GM23338 (cell line): ENCODE data around the gene ATL2. TPM values are rescaled to one million over a fixed set of nuclear protein-coding genes. Genes with fewer than 3 reads are reported as not detected.

Experiments
- ATAC-seq: fragments of 200-7000 bp; cut with Tn5 transposase; 3 replicates; pipeline ENCODE4 v1.9.1; 2020
- DNase-seq: peaks from one replicate; pipeline ENCODE4 v3.0.0-alpha.2; 2015; ENCODE audit warnings: low spot score
- H2AFZ ChIP-seq: fragments of 200-600 bp; sonication (generic); 2 replicates; pipeline ENCODE4 v1.8.0; 2016; ENCODE audit warnings: antibody characterized with exemption, mild to moderate bottlenecking, moderate library complexity
- H3F3A ChIP-seq: fragments of 200-600 bp; sonication (generic); replicated peaks from 2 replicates; pipeline ENCODE4 v1.8.0; 2017; ENCODE audit warnings: antibody characterized with exemption, mixed run types, low read depth
- H3K27ac ChIP-seq: fragments of 200-600 bp; sonication (generic); 2 replicates; pipeline ENCODE4 v1.6.1; 2016; ENCODE audit warnings: low read depth
- H3K27me3 ChIP-seq: fragments of 200-600 bp; sonication (generic); 2 replicates; pipeline ENCODE4 v1.8.0; 2016; ENCODE audit warnings: mild to moderate bottlenecking, mixed run types, moderate library complexity; ENCODE audit not compliant: insufficient read depth
- H3K36me3 ChIP-seq: fragments of 200-600 bp; sonication (generic); 2 replicates; pipeline ENCODE4 v1.8.0; 2016; ENCODE audit warnings: mild to moderate bottlenecking; ENCODE audit not compliant: insufficient read depth
- H3K4me1 ChIP-seq: fragments of 200-600 bp; sonication (generic); 2 replicates; pipeline ENCODE4 v1.8.0; 2016; ENCODE audit warnings: mild to moderate bottlenecking, moderate library complexity; ENCODE audit not compliant: insufficient read depth
- H3K4me2 ChIP-seq: fragments of 200-600 bp; sonication (generic); 2 replicates; pipeline ENCODE4 v1.7.1; 2017; ENCODE audit warnings: mixed run types
- H3K4me3 ChIP-seq: fragments of 200-600 bp; sonication (generic); 2 replicates; pipeline ENCODE4 v1.6.1; 2016; ENCODE audit warnings: mixed run types
- H3K79me2 ChIP-seq: fragments of 200-600 bp; sonication (generic); replicated peaks from 2 replicates; pipeline ENCODE4 v1.8.0; 2017; ENCODE audit warnings: mild to moderate bottlenecking; ENCODE audit not compliant: insufficient read depth
- H3K9me2 ChIP-seq: fragments of 200-600 bp; sonication (generic); 2 replicates; pipeline ENCODE4 v1.8.0; 2017; ENCODE audit not compliant: insufficient read depth
- H4K20me1 ChIP-seq: fragments of 200-600 bp; sonication (generic); replicated peaks from 2 replicates; pipeline ENCODE4 v1.8.0; 2017; ENCODE audit warnings: mild to moderate bottlenecking; ENCODE audit not compliant: insufficient read depth
- H3K27ac Mint-ChIP-seq: 2 replicates; pipeline ENCODE4 v1.8.0; 2020; ENCODE audit warnings: inconsistent platforms, mild to moderate bottlenecking, moderate library complexity, mixed read lengths
- H3K27me3 Mint-ChIP-seq: 3 replicates; pipeline ENCODE4 v1.8.0; 2022; ENCODE audit warnings: low read depth, mild to moderate bottlenecking, moderate library complexity, mixed read lengths, inconsistent platforms; ENCODE audit not compliant: insufficient read depth, poor library complexity
- H3K36me3 Mint-ChIP-seq: 3 replicates; pipeline ENCODE4 v1.8.0; 2021; ENCODE audit warnings: low read depth, mild to moderate bottlenecking, inconsistent platforms, moderate library complexity, mixed read lengths
- H3K4me1 Mint-ChIP-seq: 3 replicates; pipeline ENCODE4 v1.8.0; 2020; ENCODE audit warnings: mild to moderate bottlenecking, inconsistent platforms, mixed read lengths
- H3K4me3 Mint-ChIP-seq: 3 replicates; pipeline ENCODE4 v1.8.0; 2021; ENCODE audit warnings: moderate library complexity, mild to moderate bottlenecking, inconsistent platforms, mixed read lengths
- H3K9me3 Mint-ChIP-seq: 3 replicates; pipeline ENCODE4 v1.8.0; 2020; ENCODE audit warnings: moderate library complexity, mild to moderate bottlenecking, inconsistent platforms, mixed read lengths
- CREB1 ChIP-seq: fragments of 250-450 bp; sonication (Bioruptor Pico); IDR thresholded peaks from 2 replicates; pipeline ENCODE4 v1.5.0; 2020; ENCODE audit warnings: low read depth, mild to moderate bottlenecking, moderate library complexity
- CTCF ChIP-seq, 2 experiments: fragments of 200-600 bp in 1 of 2; sonication (generic) in 1 of 2; conservative IDR thresholded peaks; 2 replicates each; pipeline versions ENCODE4 v1.5.1 to v1.6.1; 2016 to 2017; ENCODE audit warnings: antibody characterized with exemption in 2 of 2, low read depth in 2 of 2, mild to moderate bottlenecking in 2 of 2, moderate library complexity in 1 of 2
- ETS1 ChIP-seq: IDR thresholded peaks from 2 replicates; pipeline ENCODE4 v1.6.1; 2016; ENCODE audit warnings: antibody characterized with exemption
- EZH2 ChIP-seq: fragments of 200-600 bp; sonication (generic); IDR thresholded peaks from one replicate; pipeline ENCODE4 v1.8.0; 2017; ENCODE audit warnings: antibody characterized with exemption, mild to moderate bottlenecking, low read depth; ENCODE audit not compliant: unreplicated experiment
- EZH2phosphoT487 ChIP-seq: fragments of 200-600 bp; sonication (generic); IDR thresholded peaks from one replicate; pipeline ENCODE4 v1.8.1; 2018; ENCODE audit warnings: antibody characterized with exemption; ENCODE audit not compliant: unreplicated experiment
- JUNB ChIP-seq: IDR thresholded peaks from one replicate; pipeline ENCODE4 v1.6.1; 2016; ENCODE audit warnings: antibody characterized with exemption; ENCODE audit not compliant: unreplicated experiment
- NANOG ChIP-seq: IDR thresholded peaks from 2 replicates; pipeline ENCODE4 v1.6.1; 2016; ENCODE audit warnings: antibody characterized with exemption, borderline replicate concordance
- POLR2AphosphoS5 ChIP-seq: IDR thresholded peaks from 2 replicates; pipeline ENCODE4 v1.6.1; 2016; ENCODE audit warnings: antibody characterized with exemption, low read depth
- REST ChIP-seq: IDR thresholded peaks from one replicate; pipeline ENCODE4 v1.6.1; 2018; ENCODE audit warnings: antibody characterized with exemption; ENCODE audit not compliant: unreplicated experiment
- STAT1 ChIP-seq: IDR thresholded peaks from one replicate; pipeline ENCODE4 v1.6.1; 2016; ENCODE audit warnings: antibody characterized with exemption; ENCODE audit not compliant: unreplicated experiment
- ZNF114 ChIP-seq: fragments of 250-450 bp; sonication (Bioruptor Pico); IDR thresholded peaks from 2 replicates; pipeline ENCODE4 v1.5.0; 2020; ENCODE audit warnings: mild to moderate bottlenecking, moderate library complexity
- ZNF331 ChIP-seq: fragments of 250-450 bp; sonication (Bioruptor Pico); IDR thresholded peaks from 2 replicates; pipeline ENCODE4 v1.5.0; 2020; ENCODE audit warnings: low read depth, mild to moderate bottlenecking, moderate library complexity
- ZNF462 ChIP-seq: fragments of 250-450 bp; sonication (Bioruptor Pico); IDR thresholded peaks from 2 replicates; pipeline ENCODE4 v1.5.0; 2020; ENCODE audit warnings: mild to moderate bottlenecking, moderate library complexity
- polyA plus RNA-seq: library from polyadenylated mRNA; unstranded; fragments of >200 nt; fragmentation: Nextera tagmentation; extraction: Ambion mirVana; gene quantifications from 2 replicates; pipeline ENCODE4 v1.2.1, GENCODE V29; 2016
- total RNA-seq: library from RNA; depleted of rRNA; stranded (reverse); fragments of >200 nt; shearing (Covaris generic); gene quantifications from 2 replicates; pipeline ENCODE4 v1.2.3, GENCODE V29; 2014

Gene ATL2
- total and polyA plus RNA-seq, 2 experiments from 2014 or later = 30.2 to 140 TPM

GRCh38 chr2:38386821-38387220, 9.7 kb upstream of the ATL2 start:
- Histone ChIP-seq H3K4me2 (no peak overlapping the region), H3K4me1 (no peaks in the 10 kb centered on the region), H3F3A (no peaks in the 10 kb centered on the region), H3K27me3 (no peaks in the 10 kb centered on the region), H3K4me3 (no peak overlapping the region), H3K9me2 (no peaks in the 10 kb centered on the region), H3K36me3 (no peaks in the 10 kb centered on the region), H2AFZ (no peak overlapping the region), H3K27ac (no peak overlapping the region), H4K20me1 (no peaks in the 10 kb centered on the region), H3K79me2 (no peaks in the 10 kb centered on the region)
- TF ChIP-seq JUNB = no peak
- no peak for TF ChIP-seq CTCF (conservative IDR thresholded peaks at IDR 0.05; ENCODE audit: low read depth in 2 of 2)
- no peak for TF ChIP-seq CREB1 (CRISPR knock-in tag)
- TF ChIP-seq NANOG = no peak
- TF ChIP-seq ZNF114 = no peak
- TF ChIP-seq ETS1 = no peak
- no peak for TF ChIP-seq POLR2AphosphoS5
- TF ChIP-seq REST = no peak
- no peak for TF ChIP-seq STAT1
- no peak for TF ChIP-seq EZH2
- TF ChIP-seq EZH2phosphoT487 = no peak
- TF ChIP-seq ZNF462 (CRISPR knock-in tag) = no peak
- no peak for TF ChIP-seq ZNF331
- H3K27me3 Mint-ChIP-seq = peaks cover 2% of the 10 kb centered on the region
- no peak overlapping the region for H3K27ac Mint-ChIP-seq
- ATAC-seq (no peak), DNase-seq (no peak)
- no peaks in the 10 kb centered on the region for H3K9me3 Mint-ChIP-seq
- no peak overlapping the region for H3K4me3 Mint-ChIP-seq
- no peaks in the 10 kb centered on the region for H3K36me3 Mint-ChIP-seq
- peaks cover 11% of the 10 kb centered on the region for H3K4me1 Mint-ChIP-seq
